Stimulated activated CD4-positive, alpha-beta T cell treated with anti-CD3 and anti-CD28 coated beads, Interleukin-4, amount 100 ng/mL, for 4 hours (primary cell): ENCODE measurements around the gene PRRC2A.

Source experiments
- DNase-seq, 2 experiments: peaks; one replicate each; pipeline ENCODE4 v3.0.0-alpha.2; 2020

The PRRC2A gene

GRCh38 chr6:31626952-31627351 lies 6.4 kb downstream of the PRRC2A start:
- DNase-seq = no peak

DNA sequence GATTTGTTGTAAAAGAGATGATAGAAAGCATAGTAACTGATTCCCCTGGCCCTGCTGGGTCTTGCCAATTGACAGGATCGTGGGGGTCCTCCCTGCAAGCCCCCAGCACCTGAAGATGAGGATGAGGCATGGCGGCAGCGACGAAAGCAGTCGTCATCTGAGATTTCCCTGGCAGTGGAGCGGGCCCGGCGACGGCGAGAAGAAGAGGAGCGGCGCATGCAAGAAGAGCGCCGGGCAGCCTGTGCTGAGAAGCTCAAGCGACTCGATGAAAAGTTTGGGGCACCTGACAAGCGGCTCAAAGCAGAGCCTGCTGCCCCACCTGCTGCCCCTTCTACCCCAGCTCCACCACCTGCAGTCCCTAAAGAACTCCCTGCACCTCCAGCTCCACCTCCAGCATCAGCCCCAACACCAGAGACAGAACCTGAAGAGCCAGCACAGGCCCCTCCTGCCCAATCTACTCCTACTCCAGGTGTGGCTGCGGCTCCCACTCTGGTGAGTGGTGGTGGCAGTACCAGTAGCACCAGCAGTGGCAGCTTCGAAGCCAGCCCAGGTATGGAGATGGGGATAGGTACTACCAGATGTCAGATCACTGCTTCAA lies 7.3 kb downstream of the PRRC2A start:
- DNase-seq = no peak

- DNase-seq = no peak
These were observed 8.5 kb downstream of the PRRC2A start for GRCh38 chr6:31629014-31629413.

DNA sequence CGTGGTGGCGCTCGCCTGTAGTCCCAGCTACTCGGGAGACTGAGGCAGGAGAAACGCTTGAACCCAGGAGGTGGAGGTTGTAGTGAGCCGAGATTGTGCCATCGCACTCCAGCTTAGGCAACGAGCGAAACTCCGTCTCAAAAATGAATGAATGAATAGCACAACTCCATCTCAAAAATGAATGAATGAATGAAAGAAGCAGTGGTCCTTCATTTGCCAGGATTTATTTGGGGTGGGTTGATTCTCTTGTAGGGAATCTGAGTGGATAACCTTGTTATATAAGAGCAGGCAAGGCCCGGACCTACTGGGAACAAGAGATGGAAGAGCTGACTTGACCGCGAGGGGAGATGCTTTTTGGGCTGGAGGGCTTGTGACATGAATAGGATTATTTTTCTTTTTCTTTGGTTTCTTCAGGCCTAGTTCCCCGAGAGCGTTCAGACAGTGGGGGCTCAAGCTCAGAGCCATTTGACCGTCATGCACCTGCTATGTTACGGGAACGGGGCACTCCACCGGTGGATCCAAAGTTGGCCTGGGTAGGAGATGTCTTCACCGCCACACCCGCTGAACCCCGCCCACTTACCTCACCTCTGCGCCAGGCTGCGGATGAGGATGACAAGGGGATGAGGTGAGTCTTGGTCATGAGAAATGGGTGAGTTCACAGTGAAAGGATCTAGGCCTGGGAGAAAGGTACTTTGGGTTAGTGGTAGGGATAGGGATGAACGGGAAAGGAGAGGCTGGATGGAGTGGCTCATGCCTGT lies 9.8 kb downstream of the PRRC2A start:
- DNase-seq = no peak

- no peak for DNase-seq
These were observed 10.7 kb downstream of the PRRC2A start for GRCh38 chr6:31631209-31631608.

- no peak for DNase-seq
These were observed 11.3 kb downstream of the PRRC2A start for GRCh38 chr6:31631681-31632278.

DNA sequence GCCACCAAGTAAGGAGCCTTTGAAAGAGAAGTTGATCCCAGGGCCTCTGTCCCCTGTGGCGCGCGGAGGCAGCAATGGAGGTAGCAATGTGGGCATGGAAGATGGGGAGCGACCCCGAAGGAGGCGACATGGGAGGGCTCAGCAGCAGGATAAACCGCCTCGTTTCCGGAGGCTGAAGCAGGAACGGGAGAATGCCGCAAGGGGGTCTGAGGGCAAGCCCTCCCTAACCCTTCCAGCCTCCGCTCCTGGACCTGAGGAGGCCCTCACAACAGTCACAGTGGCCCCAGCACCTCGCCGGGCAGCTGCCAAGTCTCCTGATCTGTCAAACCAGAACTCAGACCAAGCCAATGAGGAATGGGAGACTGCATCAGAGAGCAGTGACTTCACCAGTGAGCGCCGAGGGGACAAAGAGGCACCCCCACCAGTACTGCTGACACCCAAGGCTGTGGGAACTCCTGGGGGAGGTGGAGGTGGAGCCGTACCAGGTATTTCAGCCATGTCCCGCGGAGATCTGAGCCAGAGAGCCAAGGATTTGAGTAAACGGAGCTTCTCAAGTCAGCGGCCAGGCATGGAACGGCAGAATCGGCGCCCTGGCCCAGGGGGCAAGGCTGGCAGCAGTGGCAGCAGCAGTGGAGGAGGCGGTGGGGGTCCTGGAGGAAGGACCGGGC lies 11.9 kb downstream of the PRRC2A start:
- DNase-seq = no peak

DNA sequence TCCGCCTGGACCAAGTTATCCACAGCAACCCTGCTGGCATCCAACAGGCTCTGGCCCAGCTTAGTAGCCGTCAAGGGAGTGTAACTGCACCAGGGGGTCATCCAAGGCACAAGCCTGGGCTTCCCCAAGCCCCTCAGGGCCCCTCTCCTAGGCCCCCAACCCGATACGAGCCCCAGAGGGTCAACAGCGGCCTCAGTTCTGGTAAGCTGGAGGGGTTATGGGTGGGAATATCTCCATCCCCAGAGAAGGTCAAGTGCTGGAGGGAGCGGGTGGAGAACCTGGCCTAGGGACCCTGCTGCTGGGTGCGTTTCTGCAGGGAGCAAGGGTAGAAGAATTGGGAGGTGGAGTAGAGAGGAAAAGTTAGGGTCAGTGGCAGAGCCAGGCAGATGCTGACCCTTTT lies 12.9 kb downstream of the PRRC2A start:
- DNase-seq = no peak

- no peak for DNase-seq
These were observed 13.6 kb downstream of the PRRC2A start for GRCh38 chr6:31634131-31634530.

DNA sequence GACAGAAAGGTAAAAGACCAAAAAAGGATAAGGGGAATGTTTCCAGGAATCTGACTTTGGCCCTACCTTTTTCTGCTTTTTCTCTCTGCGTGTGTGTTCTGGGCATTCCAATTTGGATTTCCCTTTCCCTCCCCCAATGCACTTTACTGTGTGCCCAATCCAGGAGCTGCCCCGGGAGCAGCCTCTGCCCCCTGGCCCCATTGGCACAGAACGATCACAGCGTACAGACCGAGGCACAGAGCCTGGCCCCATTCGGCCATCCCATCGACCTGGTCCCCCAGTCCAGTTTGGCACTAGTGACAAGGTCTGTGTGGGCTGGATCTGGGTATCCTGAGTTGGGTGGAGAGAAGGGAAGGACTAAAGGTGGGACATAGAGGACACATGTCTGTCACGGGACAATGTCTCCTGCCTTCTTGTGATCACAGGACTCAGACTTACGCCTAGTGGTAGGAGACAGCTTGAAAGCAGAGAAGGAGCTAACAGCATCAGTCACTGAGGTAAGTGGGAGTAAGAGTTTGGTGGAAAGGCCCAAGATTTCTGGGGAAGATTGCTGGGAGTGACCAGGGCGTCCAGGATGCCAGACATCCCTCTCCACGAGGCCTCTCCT lies 14.6 kb downstream of the PRRC2A start:
- no peak for DNase-seq

DNA sequence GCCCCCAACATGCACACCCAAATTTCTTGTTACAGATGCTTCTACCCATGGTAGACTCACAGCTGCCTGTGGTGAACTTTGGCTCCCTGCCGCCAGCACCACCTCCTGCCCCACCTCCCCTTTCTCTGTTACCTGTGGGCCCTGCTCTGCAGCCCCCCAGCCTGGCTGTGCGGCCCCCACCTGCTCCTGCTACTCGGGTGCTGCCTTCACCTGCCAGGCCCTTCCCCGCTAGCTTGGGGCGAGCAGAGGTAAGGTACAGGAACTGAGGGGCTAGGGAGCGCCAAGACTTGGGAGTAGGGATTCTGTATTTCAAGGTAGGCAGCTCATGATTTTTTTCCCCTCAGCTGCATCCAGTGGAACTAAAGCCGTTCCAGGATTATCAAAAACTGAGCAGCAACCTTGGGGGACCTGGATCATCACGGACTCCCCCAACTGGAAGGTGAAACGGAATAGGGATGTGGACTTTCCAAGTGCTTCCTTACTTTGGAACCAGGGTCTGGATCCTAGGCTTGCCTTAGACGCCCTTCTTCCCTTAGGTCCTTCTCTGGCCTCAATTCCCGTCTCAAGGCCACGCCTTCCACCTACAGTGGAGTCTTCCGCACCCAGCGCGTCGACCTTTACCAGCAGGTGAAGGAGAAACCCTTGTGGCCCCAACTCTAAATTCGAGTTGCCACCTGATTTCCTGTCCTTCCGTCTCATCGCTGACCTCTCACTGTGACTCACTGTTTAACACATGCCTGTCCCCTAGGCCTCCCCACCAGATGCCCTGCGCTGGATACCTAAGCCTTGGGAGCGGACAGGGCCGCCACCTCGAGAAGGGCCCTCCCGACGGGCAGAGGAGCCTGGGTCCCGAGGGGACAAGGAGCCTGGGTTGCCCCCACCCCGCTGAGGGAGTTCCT lies 16.4 kb downstream of the PRRC2A start:
- DNase-seq = no peak

DNA sequence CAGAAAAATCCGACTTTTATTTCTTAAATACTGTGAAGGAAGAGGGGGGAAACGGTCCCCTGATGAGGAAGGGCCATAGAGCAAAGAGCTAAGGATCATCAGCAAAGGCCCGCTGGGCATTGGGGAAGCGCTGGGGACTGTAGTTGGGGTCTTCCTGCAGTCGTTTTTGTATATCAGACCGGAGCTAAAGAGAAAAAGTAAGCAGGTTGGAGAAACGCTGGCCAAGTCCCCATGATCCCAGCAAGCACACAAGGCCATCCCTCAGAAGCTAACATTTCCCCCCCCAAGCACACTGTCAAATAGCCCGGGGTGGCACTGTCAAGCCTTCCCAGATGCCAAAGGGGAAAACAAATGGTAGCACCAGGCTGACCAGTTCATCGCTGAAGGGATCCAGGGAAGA lies 18.5 kb downstream of the PRRC2A start:
- no peak for DNase-seq

- DNase-seq = no peak
These were observed 18.9 kb downstream of the PRRC2A start for GRCh38 chr6:31639449-31639861.

DNA sequence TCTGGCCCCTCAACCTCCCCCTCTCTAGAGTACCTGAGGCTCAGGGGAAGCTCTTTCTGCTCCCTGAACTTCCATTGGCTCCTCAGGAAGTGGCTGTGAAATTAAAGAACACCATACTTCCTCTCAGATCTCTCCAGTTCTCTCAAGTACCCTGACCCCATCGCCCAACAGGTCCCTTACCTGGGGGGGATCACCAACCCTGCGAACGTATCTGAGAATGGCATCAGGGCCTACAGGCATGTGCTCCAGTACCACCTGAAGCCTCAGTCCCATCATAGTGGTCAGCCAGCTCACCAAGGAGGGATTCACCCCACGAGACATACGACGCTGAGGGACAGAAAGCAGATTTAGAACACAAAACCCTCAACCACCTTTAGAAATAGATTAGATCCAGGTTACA lies 20.1 kb downstream of the PRRC2A start:
- no peak for DNase-seq

DNA sequence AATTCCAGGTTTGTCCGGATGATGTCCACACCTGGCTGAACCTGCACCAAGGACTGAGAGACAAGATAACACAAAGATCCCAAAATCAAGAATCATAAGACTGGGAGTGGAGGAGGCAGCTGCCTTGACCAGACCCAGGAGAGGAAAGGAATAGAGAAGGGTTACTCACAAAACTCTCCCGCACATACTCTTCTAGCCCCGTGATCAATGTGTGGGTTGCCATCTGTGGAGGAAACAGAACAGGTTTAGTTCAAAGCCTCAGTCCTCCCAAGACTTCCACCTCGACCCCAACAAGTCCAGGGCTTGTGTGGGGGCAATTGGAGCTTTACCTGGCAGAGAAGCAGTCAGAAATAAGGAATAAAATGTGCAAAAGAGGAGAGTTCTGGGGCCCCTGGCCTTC lies 20.9 kb downstream of the PRRC2A start:
- DNase-seq = no peak

- DNase-seq = no peak
These were observed 22.5 kb downstream of the PRRC2A start for GRCh38 chr6:31642798-31643570.

DNA sequence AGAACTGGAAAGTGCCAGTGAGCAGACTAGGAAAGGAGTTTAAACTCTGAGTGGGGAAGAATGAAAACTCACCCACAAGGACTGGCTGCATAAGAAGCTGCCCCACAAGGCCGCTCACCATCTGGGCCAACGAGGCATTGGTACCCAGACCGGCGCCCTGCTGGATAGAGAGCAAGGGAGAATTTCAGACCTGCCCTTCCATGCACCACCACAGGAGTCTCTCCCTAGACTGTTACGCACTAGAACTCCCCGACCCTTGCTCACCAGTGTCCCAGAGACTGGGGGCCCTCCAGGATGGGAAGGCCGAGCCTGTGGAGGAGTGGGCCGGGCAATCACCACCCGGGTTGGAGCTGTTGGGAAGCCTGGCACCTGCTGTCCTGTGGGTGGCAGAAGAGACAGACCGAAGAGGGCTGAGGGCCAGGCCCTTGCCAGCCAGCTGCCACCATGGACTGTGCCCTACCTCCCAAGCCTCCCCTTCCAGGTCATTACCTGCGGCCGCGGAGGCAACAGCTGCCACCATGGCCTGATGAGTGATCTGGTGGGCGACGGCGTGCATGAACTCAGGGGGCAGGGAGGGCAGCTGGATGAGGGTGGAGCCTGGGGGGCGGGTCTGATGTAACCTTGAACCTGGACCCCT lies 23.4 kb downstream of the PRRC2A start:
- no peak for DNase-seq

GRCh38 chr6:31645325-31645724 lies 24.8 kb downstream of the PRRC2A start:
- no peak for DNase-seq

- no peak for DNase-seq
These were observed 31.2 kb downstream of the PRRC2A start for GRCh38 chr6:31651602-31652191.

DNA sequence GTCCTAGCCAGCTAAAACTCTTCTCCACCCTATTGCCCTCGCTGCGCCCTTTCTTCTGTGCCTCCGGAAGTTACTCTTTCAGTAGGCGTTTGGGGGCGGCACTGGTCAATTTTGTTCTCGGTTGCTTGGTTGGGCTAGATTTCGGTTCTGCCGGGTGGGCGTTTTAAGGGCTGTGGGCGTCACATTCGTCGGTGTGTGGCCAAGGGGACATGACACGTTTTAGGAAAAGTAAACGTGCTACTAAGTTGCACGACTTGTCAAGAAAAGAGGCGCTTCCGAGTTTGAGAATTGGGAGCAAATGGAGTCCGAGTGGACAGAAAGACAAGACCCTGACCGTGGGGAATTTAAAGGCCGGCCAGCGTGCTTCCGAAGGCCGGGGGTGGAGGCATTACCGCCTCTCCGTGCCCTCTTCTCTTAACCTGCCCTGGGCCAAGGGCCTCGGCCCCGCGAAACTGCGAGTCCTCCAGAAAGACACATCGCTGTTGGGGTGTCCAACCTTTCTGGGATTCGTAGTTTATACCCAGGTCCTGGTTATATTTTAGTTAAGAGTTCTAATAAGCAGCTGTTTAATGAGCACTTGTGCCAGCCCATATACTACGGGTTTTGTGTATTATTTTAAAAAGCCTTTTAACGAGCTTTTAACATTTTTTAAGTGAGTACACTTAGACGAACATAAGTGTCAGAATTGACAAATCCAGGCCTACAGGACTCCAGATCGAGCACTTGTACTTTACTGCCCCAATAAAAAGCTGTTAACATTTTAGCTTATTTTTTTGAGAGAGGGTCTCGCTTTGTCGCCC lies 32.6 kb downstream of the PRRC2A start:
- DNase-seq = peak; percentile 75 to 90
